Stimulated activated CD8-positive, alpha-beta memory T cell treated with anti-CD3 and anti-CD28 coated beads, Interleukin-12 subunit alpha, Interleukin-12 subunit beta, amount 100 ng/mL, for 1 hour (primary cell): ENCODE measurements around the gene CAND2.
A peak's percentile ranks its signal among the peaks of the same experiment; 100 is the strongest.
"Not testable (repeated sequence)": the region's sequence is repeated elsewhere in the genome, so short reads cannot be mapped to it uniquely, and the experiment has no call there.

Experiments used
- DNase-seq: peaks from one replicate; pipeline ENCODE4 v3.0.0-alpha.2; 2020; ENCODE audit warnings: low read depth

CAND2 gene

DNA sequence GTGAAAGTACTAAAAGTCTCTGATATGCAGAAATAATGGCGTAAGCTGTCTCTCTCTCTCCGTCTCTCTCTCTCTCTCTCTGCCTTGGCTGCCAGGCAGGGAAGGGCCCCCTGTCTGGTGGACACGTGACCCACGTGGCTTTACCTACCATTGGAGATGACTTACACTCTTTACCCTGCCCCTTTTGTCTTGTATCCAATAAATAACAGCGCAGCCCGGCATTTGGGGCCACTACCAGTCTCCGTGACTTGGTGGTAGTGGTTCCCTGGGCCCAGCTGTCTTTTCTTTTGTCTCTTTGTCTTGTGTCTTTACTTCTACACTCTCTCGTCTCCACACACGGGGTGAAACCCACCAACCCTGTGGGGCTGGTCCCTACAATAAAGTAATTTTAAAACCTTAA, 25.2 kb upstream of the CAND2 start:
- no peak for DNase-seq

DNA sequence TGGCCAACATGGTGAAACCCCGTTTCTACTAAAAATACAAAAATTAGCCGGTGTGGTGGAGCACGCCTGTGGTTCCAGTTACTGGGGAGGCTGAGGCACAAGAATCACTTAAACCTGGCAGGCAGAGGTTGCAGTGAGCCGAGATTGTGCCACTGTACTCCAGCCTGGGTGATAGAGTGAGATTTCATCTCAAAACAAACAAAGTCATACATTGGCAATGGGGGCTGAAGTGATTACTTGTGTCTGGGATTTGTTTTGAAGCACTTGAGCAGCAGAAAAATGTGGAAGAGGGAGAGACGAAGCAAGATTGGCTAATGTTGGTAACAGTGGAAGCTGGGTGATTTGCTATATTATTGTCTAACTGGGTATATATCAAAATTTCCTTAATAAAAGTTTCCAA, 24.0 kb upstream of the CAND2 start:
- no peak for DNase-seq

DNA sequence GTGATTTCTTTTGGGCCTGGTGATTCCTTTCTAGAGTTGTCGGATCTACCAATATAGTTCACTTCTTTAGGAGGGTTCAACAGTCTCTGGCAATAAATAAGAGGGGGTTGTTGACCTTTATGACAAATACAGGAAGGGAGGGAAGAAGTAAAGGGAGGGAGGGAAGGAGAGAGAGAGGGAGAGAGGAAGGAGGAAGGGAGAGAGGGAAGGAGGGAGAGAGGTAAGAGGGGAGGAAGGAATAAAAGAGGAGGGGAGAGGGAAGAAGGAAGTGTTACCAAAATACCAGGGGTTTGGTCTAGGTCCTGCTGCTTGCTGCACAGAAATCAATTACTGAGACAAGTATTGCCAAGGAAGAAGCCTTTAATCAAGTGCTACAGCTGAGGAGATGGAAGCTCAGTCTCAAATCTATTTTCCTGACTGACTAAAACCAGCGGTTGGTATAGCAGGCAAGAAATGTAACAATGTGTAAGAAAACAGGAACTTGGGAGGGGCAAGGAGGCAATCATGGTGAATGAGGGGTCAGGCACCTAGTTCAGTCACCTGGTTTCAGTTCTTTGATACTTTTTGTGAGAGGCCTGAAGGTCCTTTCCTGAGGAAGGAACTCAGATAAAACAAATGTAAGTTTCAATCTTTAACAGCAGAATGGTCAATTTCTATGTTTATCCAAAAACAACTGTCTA, 23.3 kb upstream of the CAND2 start:
- DNase-seq: no peak

DNA sequence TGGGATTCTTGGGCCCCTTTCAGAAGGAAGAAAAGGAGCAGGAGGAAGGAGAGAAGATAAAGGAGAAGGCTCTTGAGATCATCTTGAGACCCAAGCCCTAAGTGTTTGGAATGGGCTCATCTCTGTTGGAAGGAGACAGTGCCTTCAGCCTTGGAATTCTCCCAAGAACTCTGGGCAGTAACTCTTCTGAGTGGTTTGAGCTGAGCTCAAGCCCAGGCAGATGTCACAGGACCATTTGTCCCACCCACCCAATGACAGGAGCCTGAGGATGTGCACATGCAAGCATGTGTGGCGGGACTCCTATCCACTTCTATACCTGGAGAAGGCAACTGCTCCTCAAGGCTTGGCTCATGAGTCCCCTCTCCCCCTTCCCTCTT, 22.8 kb upstream of the CAND2 start:
- no peak for DNase-seq

DNA sequence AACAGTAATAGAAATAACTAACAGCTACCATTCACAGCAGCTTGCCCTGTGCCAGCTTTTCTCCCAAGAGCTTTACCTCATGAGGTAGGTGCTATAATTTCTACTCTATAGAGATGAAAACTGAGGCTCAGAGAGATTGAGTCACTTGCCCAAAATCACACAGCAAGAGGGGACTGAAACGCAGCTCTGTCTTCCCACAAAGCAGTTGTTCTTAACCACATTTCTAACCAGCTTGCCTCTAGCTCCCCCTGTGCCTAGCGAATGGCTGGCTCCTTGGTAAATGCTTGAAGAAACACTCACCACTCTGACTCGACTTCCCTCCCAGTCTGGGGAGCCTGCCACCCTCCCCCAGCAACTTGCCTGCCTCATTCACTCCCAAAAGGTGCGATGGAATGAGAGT, 21.9 kb upstream of the CAND2 start:
- DNase-seq: no peak

DNA sequence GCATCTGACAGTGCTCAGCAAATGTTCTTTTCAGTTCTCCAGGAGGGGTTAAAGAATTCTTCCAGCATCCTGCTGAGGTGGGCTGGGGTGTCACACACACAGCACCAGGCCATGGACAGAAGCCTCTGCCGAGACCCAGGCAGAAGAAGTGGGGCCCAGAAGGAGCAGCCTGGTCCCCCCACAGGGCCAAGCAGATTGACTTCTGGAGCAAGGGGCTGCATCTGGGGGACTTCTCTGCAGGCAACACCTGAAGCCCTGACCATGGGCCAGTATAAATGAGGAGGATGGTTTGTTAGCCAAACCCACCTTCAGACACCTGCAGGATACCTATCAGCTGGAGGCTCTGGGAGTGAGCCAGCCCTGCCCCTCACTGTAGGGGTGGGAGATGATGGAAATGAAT, 21.3 kb upstream of the CAND2 start:
- DNase-seq: no peak

DNA sequence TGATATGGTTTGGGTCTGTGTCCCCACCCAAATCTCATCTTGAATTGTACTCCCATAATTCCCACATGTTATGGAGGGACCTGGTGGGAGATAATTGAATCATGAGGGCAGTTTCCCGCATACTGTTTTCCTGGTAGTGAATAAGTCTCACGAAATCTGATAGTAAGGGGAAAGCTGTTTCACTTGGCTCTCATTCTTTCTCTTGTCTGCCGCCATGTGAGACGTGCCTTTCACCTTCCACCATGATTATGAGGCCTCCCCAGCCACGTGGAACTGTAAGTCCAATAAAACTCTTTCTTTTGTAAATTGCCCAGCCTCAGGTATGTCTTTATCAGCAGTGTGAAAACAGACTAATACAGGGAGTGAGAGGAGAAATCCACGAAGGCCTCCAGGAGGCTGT, 20.5 kb upstream of the CAND2 start:
- not testable (repeated sequence) for DNase-seq

DNA sequence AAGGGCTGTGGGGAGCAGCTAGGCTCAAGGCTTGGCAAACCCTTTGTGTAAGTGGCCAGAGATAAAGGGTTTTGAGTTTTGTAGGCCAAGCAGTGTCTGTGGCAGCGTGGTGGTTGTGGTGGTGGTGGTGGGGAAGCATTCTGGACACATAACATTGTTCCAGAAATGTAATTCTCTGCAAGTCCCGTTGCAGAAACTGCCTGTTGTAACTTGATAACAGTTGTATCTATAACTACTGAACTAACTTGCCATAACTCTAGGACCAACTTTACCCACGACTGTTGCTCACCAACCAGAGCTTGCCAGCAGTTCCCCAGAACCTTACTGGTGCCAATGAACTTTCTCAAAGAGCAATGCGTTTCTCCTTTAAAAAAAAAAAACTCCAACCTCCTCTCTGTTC, 19.3 kb upstream of the CAND2 start:
- DNase-seq: no peak

DNA sequence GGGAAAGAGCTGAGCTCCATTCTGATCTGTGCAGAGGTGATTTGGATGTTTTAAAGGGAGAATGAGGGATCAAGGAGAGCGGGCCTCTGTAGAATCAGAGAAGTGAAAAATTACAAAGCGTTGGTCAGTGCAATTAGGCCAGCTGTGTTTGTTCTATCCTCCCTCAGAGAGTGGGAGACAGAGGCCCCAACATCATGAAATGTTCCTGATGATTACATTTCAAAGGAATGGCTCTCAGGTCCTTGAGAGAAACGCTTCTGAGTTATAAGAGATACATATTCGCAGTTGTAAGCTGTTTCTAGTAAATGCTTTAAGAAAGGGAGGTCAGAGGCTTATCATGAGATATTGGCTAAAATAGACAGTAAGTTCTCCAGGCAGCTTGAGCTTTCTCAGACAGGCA, 15.7 kb upstream of the CAND2 start:
- DNase-seq: no peak

DNA sequence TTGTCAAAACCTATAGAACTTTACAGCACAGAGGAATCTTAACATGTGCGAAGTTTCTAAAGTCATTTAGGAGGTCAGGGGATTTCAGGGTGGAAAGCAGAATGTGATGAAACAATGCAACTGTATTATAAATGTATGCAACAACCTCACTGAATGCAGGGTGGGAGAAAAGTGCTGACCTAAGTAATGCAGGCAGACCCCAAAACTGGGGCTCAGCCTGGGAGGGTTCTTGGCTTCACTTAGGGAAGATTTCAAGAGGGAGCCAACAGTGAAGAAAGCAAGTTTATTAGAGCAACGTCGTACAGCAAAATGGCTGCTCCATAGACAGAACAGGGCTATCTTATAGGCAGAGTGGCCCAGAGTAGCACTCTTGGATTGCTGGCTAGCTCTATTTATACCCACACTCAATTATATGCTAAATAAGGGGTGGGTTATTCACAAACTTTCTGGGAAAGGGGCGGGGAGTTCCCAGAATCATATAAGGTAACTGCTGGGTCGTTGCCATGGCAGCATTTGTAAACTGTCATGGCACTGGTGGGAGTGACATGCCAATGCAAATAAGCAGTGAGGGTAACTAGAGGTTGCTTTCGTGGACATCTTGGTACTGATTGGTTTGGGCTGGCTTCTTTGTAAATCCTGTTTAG, 14.2 kb upstream of the CAND2 start:
- DNase-seq: no peak

DNA sequence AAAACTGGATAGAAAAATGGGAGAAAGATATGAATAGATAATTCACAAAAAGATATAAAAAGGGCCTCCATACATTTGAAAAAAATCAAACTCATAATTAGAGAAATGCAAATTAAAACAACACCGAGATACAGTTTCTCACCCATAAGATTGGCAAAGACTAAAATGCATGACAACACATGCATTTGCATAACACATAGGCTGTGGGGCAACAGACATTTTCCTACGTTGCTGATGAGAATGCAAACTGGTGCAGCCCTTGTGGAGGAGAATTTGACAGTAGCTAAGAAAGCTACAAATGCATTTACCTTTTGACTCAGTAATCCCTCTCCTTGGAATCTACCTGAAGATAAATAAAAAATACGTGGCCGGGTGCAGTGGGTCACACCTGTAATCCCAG, 11.4 kb upstream of the CAND2 start:
- no peak for DNase-seq

DNA sequence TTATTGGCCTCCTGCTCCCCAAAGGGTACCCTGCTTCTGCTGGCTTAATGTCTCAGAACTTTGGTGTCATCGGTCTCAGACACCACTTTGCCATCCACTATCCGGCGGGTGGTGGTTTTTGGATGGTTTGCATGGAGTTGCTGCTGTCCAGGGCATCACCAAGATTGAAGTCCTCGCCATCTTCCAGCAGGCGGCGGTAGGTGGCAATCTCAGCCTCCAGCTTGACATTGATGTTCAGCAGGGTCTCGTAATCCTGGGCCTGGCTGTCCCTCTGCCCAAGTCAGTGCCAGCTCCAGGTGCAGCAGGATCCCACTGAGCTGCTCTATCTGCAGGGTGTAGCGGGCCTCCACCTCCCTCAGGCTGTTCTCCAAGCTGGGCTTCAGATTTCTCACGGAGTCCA, 9.1 kb upstream of the CAND2 start:
- DNase-seq: peak; percentile 28

DNA sequence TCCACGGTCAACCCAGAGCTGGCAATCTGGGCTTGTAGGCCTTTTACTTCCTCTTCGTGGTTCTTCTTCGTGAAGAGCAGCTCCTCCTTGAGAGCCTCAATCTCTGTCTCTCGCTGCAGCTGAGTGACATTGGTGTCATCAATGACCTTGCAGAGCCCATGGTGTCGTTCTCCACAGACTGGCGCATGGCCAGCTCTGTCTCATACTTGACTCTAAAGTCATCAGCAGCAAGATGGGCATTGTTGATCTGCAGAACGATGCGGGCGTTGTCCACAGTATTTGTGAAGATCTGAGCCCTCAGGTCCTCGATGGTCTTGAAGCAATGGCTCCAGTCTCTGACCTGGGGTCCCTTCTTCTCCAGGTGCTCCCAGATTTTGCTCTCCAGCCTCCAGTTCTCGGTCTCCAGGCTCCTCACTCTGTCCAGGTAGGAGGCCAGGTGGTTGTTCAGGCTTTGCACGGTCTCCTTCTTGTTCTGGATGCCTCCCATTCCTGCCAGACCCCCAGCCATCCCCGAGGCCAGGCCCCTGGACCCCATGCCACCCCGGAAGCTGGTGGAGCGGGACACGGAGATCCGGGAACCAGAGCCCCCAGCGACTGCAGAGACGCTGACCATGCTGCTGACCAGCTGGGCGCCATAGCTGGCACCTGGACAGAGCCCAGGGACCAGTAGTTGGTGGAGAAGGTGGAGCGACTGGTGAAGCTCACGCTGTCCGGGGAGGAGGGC, 8.4 kb upstream of the CAND2 start:
- DNase-seq: not testable (repeated sequence)

DNA sequence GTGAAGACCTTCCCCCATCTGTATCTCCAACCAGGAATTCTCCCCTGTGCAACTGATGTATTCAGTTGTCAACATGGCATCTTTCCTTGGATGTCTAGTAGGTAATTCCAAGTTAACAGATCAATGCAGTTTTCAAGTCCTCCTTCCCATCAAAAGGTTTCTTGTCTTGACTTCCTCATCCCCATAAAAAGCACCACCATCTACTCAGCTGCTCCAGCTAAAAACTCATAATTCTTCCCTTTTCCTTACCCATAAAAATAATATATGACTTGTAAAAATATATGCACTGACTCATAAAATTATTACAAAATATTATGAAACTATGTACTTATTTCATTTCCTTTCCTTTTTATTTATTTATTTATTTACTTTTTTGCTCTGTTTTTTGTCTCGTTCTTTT, 5.0 kb upstream of the CAND2 start:
- DNase-seq: no peak

DNA sequence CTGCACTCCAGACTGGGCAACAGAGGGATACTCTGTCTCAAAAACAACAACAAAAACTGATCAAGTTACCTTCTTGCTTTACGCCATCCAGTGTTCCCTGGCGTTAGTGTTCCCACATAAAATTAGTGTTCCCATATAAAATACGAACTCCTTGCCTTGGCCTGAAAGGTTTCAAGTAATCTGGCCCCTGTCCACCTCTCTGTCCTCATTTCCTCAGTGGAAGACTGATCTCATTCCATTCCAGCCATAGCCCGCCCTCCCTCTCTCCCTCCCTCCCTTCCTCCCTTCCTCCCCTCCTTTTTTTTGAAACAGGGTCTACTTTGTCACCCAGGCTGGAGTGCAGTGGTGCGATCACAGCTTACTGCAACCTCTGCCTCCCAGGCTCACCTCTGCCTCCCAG, 2.8 kb upstream of the CAND2 start:
- DNase-seq: no peak

DNA sequence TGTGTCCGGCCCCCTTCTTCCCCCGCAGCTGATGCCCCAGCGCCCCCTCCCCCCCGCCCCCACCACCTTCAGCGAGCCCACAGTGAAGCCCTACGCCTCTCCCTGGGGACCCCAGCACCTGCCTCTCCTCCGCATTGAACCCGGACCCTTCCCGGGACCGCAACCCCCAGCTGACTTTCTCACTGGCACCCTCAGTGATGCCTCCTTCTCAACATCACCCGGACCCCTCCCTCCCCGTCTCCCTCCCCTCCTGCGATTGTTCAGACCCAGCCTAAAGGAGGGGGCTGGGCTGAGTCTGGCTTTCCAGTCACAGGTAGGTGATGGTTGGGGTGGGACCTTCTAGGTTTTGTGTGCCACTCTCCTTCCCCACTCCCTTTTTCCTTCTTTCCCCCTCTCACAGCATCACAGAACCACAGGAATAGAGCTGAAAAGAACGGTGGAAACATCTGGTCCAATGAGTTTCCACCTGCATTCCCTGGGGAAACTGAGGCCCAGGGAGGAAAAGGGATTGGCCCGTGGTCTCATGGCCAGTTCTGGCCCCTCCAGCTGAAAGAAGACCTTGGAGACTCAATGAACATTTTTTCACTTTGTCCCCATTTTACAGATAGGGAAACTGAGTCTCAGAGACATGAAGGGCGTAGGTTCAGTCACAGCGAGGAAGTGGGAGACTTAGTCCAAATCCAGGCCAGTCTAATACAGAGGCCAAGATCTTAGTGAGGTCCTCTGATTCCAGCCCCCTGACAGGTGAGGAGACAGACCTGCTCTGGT, 828 bp downstream of the CAND2 start:
- DNase-seq: no peak

DNA sequence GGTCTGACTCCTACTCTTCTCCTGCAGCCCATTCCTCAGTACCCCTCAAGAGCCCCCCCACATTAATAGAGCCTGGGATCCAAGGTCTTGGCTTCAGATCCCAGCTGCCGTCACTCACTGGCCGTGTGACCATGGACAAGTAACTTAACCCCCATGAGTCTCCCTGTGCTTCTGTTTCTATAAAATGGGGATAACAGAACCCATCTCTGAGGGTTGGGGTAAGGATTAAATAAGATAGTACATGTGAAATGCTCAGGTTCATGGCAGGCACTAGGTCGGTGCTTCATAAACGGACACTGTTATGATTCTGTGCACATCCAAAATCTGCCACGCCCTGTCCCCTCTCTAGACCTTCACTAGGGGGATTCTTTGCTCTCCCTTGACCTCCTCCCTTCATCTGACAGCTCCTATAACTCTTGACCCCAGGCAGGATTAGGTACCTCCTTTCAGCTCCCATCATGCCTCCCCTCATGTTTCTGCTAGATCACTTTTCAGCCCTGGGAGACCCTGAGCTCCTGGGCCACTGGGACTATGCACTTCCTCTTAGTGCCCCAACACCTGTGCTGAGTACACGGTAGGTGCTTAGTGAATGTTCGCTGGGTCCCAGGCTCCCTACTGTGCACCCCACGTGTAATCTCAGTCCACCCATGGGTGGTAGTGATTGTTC, 1.5 kb downstream of the CAND2 start:
- no peak for DNase-seq

DNA sequence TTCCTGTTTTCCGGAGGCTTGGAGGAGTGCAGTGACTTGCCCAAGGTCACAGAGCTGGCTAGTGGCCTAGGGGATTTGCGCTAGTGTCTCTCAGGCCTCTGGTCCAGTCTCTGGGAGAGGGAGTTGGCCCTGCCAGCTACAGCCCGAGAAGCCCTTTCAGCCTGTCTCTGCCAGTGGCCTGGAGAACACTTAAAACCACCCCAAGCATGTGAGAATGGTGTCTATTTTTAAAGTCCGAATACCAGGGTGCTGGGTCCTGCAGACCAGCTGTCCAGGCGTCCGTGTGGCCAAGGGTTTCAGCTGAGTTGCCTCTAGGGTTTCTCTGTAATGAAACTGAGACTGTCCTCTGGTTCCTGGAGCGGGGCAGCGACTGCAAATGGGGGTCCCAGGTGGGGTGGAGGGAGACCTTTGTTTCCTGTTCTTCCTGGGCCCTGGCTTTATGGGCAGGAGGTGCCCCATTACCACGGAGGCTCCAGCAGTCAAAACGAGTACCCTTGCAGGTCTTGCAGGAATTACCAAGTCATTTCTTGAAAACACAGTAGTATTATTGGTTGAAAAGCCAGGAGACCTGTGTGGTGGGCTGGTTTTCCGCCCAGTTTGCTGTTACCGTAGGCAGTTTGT, 2.2 kb downstream of the CAND2 start:
- no peak for DNase-seq

DNA sequence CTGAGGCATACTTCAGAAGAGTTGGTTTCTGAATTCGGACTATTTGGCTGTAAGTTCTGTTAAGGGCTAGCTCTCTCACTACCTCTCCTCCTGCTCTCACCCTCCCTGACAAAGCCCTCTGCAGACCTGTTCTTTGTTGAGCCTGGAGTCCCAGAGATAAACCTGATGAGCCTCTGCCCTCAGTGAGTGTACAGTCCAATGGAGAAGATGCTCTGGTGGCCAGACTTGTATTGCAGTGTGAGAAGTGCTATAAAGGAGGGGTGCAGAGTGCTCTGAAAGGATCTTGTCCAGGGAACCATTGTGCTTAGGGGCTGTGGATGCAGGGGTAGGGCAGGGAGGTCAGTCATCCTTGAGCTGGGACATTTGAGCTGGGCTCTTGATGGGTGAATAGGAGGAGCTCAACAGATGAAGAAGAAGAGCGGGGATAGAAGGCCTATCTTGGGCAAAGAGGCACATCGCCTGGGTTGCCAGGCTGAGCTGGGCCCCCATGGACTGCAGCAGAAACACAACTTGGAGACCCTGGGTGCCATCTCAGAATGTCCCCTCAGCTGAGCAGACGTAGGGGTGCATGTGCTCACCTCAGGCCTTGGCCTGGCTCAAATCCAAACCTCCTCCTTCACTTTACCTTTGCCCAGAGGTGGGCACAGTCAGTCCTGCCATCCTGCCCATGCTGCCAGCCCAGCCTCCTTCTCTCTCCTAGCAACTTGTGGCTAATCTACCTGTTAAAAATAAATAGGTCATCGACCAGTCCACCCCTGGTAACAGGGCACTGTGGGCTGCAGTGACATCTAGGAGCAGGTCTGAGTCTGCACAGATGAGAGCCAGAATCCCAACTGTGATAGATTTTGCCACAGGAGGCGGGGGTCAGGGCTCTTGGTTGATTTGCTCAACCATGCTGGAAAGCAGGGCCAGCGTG, 3.3 kb downstream of the CAND2 start:
- DNase-seq: no peak

DNA sequence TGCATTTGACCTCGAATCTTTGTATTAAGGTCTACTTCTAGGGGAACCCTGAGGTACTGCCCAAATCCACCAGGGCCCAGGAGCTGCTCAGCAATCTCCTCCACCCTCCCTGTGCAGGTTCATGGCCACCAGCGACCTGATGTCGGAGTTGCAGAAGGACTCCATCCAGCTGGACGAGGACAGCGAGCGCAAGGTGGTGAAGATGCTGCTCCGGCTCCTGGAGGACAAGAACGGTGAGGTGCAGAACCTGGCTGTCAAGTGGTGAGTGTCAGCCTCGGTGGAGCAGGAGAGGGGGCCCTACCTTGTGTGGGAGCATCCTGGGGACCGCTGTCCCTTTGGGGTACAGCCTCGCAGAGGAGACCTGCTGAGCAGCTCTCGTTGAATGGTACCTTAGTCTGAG, 6.9 kb downstream of the CAND2 start:
- DNase-seq: no peak

DNA sequence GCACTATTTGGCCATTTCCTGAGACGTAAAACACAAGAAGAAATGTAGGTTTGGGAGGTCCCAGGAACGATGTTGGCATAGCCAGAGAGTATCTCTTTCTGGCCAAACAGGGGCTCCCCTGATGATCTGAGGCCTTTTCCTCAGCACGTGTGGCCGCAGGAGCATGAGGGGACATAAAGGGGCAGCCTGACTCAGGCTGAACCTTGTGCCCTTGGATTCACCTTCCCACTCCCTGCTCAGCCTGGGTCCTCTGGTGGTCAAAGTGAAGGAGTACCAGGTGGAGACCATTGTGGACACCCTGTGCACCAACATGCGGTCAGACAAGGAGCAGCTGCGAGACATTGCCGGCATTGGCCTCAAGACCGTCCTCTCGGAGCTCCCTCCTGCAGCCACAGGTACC, 10.6 kb downstream of the CAND2 start:
- no peak for DNase-seq
